NCI-H446 treated with DMSO at 0.1 percent for 48 hours (cell line): ENCODE data around the gene METTL14.

Experiments used
- DNase-seq: peaks from one replicate; lab custom pipeline; 2025; lab: John Stamatoyannopoulos, UW

The METTL14 gene

DNA sequence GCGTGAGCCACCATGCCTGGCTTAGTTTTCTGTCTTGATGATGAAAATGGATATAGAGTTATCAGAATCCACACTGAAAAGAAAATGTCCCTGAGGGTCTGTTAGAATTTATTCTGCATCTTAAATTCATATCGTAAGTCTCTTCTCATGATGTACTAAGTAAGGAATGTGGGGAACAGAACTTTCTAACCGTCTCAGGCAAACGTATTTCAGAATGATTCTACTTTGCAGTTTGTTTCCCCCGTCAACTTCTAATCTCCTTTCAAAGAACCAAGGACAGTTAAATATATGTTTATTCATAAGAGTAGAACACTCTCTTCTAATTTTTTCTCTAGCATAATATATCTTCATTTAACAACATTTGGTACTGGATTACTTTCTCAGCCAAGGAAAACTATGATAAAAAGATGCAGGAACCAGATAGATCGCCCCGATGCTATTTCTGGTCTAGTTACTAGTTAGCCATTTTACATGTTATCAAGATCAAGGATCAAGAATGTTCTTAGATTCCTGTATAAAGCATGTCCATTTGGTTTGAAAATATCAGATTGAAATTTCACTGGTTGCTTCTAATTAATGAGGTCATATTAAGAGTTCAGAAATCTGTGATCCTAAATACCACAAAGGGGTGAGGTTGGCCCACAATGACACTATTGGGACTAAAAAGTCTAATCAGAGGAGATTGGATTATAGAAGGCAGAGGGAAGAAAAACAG, 49.5 kb downstream of the METTL14 start:
- no peak for DNase-seq

DNA sequence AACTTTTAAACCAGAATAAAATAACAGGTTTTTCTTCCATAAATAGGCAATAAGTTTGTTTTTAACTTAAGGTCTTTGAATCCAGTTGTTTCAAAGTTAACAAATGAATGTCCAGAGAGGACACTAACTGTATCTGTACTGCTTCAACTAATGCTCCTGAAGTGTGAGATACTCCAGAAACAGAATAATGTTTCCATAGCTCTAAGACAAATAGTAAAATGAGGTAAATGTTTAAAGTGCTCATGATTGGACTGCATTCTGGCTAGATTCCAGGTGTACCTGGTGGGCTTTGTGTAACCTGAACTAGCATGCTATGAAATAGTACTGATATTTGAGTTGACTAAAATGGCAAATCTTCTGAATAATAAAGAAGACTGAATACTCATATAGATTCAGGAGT, 51.7 kb downstream of the METTL14 start:
- no peak for DNase-seq

DNA sequence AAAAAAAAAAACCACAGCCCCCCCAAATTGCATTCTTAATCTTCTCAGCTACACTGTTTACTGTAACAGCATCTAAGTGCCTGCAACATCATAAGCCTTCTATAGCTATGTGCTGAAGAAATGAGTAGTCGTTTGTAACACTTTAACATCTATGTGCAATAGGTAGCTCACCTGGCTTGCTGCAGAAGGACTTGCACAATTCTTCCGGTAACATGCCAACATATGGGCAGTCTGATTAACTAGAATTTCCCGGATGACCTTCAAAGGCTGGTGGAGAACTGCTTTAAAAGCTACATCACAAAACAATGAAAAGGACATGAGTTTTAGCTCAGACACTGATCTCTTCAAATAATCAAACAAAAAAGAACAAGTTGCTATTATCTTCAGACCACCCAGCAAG, 52.9 kb downstream of the METTL14 start:
- no peak for DNase-seq

DNA sequence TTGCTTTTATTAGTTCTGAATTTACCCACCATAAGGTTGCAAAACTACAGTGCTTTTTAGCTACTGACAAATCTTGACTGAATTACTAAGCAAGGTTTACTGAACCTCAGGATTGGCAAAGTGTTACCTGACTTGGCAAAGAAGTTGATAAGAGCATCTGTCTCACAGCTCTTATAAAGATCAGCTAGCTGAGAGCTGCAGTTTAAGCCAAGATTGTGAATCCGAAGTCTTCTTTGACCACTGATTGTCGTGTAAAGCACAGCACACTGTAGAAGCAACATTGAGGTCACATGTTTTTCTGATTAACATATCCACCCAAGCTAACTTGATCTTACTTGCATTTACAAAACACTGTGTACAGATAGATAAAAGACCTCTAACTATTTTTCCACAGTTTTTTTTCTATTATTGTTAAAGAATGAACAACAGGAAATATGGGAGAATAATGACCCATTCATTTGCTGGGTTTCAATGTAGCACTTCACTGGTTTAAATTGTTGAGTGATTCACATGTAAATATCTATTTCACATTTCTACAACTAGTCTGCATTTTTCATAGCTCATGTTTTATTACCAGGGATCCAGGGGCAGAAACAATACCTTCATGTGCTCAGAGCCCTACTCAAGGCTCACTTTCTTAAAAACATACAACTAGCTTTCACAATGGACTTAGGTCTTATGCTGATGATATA, 54.0 kb downstream of the METTL14 start:
- no peak for DNase-seq

DNA sequence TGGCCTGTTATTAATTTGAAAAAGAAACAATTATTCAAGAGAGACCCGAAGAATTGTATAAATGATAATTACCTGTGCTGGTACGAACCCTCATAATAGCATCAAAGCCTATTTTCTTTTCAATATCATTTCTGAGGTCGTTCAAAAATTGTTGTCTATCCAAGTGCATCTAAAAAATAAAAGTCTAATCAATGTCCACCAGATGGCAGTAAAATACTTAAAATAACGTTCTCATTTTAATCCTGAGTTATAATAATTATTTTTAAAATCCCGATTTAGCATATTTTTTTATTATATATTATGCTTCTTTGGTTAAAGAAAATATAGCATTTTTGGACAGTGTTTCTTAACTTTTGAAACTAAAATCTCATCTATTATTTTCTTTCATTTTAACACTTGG, 55.7 kb downstream of the METTL14 start:
- peak; percentile 1 for DNase-seq

DNA sequence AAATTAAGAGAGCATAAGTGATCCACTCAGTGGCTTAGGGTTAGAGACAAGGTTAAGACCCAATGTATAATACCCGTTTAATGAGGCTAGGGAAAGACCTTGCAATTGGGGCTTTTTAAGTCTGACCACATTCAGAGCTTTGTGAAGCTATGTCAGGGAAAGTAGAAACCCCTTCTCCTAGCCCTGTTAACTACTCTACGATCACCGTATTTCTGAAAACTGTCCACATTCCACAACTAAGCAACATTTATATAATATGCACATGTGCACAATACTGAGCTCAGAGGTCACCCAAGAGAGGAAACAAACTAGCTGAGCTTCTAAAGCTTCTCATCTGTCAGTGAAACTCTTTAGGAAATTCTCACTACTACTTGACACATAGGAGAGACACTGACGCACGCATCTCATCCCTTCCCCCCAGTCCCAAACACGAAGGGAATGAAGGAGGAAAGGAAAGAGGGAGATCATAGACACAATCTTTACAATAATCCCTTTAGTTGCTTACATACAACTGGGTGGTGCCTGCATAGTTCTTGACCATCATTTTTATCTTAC, 56.2 kb downstream of the METTL14 start:
- DNase-seq: no peak

DNA sequence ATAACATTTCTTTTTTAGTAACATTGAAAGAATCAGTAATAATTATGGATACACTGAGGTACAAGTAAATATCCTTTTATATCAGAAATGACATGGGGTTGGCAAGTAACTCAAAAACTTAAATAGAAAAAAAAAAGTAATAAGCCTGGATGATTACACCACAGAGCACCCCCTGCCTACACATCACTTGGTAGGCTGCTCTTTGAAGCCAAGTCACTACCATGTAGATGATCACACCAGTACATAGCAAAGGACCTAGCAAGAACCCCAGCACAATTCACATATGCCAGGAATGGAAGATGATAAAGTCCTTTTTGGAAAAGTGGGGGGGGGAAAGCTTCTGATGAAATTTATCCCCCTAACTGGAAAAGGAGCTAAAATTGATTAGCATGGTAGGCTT, 56.9 kb downstream of the METTL14 start:
- no peak for DNase-seq

DNA sequence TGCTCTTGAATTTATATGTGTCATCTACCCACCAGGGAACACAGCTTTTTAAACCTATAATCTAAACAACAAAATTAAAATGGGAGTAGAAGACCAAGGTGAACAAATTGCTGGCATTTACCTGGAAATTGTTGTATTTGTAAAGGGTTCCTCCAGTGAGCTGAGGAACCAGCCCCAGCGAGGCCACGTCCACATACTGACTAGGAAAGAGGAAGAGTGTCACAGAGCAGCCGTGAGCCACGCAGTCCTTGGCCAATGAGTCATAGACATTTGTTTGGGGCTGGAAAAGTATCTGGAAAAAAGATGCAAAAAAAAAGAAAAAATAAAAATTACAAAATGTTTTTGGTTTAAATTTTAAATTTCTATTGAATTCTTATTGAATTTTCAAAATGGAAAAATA, 58.7 kb downstream of the METTL14 start:
- DNase-seq: no peak

DNA sequence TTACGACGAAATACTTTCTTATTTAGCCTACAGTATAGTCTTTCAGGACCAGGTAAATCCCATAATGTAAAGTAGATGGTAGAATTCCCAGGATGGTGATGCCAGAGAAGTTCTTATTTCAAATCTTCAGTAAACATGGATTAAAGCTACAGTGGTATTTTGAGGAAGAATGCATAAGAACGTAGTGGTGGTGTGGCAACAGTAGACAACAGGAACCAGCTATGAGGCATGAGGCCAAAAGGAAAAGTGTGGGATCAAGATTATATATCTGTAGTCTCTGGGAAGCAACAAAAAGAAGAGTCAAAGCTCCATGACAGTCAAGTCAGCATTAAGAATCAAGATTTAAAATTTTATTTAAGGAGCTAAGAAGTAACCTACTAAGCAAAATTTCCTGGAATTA, 60.2 kb downstream of the METTL14 start:
- DNase-seq: no peak

DNA sequence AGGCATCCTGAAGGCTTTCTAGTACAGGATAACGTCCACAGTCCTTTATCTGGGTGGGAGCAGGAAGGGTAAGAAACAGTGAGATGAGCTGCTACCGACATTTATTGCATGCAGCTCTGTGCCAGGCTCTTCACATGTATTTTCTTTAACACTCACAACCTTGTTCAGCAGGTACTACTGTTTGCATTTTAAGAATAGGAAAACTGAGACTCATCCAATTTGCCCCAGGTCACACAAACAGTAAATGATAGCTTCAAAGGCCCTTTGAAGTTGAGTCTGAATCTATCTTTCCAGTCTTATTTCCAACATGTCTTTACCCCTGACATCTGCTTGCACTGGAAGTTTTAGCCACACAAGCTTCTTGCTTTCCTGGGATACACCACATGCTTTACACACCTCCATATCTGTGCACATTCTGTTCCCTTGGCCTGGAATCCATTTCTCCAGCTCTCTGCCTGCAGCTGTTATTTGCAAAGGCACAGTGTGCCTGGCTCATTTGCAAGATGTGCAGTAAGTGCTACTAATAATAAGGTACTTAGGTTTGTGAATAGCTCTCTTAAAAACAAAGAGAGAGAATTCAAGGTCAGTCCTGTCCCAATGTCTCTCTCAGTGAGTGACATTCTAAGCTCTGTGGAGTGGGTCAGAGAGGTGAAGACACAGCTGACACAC, 61.2 kb downstream of the METTL14 start:
- DNase-seq: no peak

DNA sequence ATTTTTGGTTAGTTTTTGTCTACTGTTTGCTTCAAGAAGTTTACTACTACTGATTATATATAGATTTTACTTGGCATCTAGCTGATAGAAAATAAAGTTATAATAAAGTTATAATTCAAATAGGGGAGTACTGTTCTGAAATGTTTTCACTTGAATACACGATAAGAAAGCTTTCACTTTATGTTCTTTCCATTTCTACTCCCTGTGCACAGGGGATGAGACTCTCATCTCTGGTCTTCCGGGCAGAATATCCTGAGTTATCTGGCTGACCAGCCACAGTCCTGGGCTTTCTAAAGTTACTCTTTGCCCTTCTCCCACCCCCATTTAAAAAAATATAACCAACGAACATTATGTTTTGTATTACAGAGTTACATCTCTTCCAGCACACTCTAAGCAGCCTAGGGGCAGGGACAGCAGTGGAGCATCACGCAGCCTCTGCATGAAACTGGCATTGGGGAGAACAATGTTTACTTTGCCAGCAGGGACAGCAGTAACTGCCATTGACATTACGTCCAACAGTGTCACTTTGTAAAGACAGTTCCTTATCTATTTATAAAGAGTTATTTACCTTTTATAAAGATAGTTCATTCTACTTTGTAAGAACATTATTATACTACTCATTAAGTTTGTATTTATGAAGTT, 64.3 kb downstream of the METTL14 start:
- no peak for DNase-seq

DNA sequence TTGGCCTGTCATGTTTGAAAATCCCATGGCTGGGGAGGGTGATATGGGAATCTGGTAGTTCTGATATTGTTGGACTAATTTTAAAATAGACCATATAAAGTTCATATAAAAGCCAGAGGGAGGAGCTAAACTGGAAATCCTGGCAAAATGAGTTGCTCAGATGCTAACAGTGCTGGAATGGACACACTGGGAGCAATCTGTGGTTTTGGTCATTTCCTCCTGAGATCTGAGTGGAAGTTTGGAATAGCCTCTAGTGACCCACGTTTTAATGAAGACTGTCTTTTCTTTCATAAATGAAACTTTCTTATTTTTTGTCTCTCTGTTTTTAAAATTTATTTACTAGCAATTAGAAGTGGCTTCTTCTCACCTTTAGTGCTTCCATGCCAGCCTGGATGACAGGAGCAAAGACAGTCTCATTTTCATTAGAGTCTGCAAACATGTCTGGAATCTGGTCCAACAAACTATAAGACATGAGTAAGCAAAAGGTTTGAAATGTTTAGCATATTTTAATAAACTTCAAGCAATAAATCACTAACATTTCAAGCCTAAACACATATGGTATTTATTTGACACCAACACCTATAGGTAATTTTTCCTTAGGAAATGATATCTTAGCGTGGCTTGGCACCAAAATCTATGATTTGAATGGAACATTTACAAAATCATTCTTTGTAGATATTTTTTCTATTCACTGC, 66.6 kb downstream of the METTL14 start:
- no peak for DNase-seq

DNA sequence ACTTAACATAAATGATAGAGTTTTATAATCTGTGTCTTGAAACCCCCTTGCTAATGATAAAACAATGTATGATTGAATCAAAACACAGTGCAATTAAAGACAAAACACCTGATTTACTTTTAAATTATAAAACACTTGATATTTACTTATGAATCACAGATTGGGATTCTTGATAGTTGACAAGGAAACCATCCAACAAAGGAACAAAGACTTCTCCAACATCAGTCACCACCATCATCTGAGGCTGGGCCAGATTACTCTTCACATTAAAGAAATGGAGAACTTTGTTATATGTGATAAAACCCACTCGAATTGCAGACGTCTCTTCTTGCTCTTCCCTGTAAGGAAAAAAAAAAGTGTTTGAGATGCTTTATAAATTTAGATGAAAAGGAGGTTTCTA, 67.4 kb downstream of the METTL14 start:
- DNase-seq: no peak

DNA sequence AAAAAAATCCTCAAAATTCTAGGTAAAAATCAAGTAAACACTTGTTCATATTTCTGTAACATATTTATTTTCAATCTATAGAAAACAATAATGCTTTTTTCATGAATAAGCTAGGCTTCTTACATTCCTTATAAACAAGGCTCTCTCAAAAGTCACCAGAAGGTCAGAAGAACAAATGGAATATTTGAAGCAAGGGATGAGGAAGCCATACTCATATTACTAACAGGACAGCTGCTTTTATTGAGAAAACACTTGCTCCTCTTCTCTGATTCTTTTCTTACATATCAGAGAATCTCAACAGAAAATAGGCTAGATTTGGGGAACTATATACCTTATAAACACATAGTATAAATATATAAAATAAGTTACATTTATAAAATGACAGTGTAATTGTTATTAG, 67.9 kb downstream of the METTL14 start:
- DNase-seq: no peak

DNA sequence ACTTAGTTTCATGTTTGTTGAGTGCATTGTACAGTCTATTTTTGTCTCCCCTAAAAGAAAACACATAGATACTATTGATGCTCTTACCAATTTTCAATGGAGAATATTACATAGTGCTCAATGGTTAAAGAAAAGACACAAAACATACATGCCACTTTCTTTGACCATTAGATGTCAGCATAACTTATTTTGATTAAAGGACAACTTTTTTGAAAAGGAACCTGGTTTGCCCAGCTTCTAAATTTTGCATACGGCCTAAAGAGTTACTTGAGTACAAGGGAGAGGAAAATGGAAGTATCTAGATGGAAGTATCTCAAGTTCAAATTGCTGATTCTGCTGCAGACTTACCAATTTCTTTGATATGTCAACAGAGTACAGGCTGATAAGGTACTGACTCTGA, 68.5 kb downstream of the METTL14 start:
- no peak for DNase-seq

DNA sequence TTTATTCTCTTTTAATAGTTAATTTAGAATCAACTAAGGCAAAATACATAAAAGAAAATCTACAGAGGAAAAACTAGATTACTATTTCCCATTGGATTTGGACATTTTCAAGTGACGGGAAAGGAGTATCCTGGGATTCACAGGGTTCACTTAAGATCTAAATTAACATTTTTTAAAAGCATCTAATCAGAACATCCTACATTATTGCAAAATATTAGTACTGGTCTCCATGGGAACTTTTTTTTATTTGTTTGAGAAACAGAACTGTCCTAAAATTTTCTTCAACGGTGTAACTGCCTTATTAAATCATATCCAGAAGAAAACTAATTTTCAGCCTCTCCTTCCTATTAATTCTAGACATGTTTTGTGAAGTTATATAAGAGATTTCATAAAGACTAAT, 69.7 kb downstream of the METTL14 start:
- DNase-seq: no peak

DNA sequence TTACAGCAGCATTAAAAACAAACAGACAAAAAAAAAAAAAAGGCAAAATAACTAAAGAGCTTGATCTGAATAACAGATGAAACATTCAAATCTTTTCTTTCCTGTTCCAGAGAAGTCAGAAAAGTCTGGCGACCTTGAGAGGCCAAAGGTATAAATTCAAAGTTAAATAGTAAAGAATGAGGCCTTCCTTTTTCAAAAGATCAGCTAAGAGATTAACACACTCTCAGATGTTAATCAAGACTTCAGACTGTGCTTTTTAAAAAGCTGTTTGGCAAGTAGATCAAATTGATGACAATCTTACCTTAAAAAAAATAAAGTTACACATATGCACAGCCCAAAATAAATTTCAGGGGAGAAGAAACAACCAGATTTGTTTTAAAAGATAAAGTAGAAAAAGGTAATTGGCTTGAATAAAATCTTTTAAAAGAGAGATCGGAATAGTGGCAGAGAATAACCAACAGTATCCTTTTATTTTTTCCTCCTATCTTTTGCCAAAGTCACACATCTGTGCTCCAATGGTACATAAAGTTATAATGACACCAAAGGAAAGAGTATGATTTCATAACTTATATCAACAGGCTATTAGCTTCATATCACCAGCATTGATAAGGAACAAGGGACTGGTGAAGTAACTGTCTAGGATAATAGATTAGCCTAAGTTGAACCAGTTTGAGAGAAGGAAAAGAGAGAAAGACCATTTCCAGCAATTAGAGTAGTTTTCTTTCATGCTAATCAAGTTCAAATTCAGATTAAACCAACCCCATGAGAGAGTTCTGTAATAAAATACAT, 70.4 kb downstream of the METTL14 start:
- no peak for DNase-seq

DNA sequence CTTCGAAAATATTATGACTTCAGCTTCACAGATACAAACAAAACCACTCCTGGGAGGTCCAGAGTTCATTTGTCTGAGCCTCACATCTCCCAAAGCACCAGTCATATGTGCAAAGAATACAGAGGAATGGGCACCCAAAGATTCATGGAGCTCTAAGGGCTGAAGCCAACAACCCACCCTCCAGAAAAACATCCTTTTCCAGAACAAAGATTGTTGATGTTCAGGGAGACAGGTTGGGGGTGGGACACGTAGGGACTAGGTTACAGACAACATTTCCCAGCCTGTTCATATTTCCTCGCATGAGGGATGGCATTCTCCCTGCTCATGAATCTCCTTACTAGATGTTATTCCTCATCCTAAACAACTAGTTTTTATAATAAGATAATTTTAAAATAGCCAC, 71.2 kb downstream of the METTL14 start:
- no peak for DNase-seq

DNA sequence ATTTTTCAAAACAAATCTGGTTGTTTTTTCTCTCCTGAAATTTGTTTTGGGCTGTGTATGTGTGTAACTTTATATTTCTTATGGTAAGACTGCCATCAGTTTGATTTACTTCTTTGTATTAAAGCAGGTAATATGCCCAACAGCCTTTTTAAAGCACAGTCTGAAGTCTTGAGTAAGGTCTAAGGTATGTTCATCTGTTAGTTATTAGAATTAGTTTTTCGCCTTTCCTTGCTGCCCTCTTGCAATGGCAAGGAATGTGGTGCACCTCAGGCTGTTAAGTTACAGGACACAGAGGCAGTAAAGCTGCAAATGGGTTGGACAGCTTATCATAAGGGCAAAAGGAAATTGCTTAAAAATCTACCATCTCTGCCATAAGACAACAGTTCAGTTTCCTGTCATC, 71.8 kb downstream of the METTL14 start:
- DNase-seq: no peak

DNA sequence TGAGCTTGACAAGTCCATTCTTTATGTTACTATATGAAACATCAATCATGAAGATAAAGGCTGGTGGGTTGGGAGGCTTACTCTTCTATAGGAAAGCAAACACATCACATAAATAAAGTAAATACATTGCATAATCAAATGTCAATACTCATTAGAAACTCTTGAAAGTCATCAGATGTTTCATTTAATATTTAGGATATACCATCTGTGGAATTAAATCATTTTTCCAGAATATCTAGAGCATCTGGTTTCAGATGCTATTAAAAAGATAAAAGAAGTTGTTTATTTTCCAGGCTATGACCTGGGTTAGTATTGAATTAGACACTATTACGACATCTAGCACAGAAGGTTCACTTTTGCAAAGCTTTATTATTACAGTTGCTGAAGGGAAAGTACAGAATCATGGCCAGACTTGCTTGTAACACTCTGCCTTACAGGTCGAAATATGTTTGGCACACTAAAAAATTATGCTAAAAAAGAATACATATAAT, 72.6 kb downstream of the METTL14 start:
- no peak for DNase-seq

DNA sequence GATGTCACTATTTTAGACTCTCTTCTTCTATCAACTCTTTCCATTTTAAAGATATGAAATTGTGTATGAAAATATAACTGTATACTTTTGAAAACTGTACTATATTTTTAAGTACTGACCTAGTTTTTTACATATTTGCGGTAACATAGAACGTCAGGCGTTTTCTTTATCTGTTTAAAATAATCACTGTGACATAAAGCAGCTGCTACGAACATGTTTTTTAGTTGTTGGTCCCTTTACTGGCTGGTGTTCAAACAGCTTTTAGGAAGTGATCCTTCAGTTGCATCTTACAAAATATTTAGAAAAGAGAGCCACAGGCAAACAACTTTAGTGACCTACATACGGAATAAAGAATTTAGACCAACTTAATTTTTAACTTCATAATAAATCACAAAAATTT, 73.1 kb downstream of the METTL14 start:
- DNase-seq: no peak
